HepG2 (cell line): ENCODE data around the gene GATAD2B. TPM values are rescaled to one million over a fixed set of nuclear protein-coding genes. Genes with fewer than 3 reads are reported as not detected.

Experiments used
- FLYWCH1 ChIP-seq: sonication (generic); formaldehyde crosslinking; IDR thresholded peaks from 2 replicates; pipeline ENCODE4 v1.8.1; 2023; ENCODE audit warnings: mild to moderate bottlenecking, missing genetic modification reagents
- FOSL1 ChIP-seq: sonication (generic); formaldehyde crosslinking; IDR thresholded peaks from 2 replicates; pipeline ENCODE4 v1.9.0; 2021; ENCODE audit warnings: missing genetic modification reagents, borderline replicate concordance
- FOXP1 ChIP-seq, 2 experiments: fragments of 450-650 bp in 1 of 2; IDR thresholded peaks; 2 replicates each; pipeline ENCODE4 v1.6.1; 2017 to 2018; ENCODE audit warnings: antibody characterized with exemption in 1 of 2
- HDAC6 ChIP-seq: fragments of 200-600 bp; sonication (generic); IDR thresholded peaks from 2 replicates; pipeline ENCODE4 v1.7.0; 2017; ENCODE audit warnings: mild to moderate bottlenecking, antibody characterized with exemption, low read length, low read depth
- JARID2 ChIP-seq: sonication (generic); formaldehyde crosslinking; IDR thresholded peaks from 2 replicates; pipeline ENCODE4 v1.8.1; 2023; ENCODE audit warnings: missing genetic modification reagents, inconsistent platforms; ENCODE audit not compliant: insufficient replicate concordance
- NBN ChIP-seq: fragments of 450-650 bp; conservative IDR thresholded peaks from 2 replicates; pipeline ENCODE4 v1.6.1; 2017
- NR2C2 ChIP-seq: sonication (generic); formaldehyde crosslinking; IDR thresholded peaks from 2 replicates; pipeline ENCODE4 v1.4.0; 2020; ENCODE audit warnings: missing genetic modification reagents, mild to moderate bottlenecking, moderate library complexity, borderline replicate concordance
- PAX8 ChIP-seq: sonication (generic); formaldehyde crosslinking; IDR thresholded peaks from 2 replicates; pipeline ENCODE4 v1.8.0; 2022; ENCODE audit warnings: mild to moderate bottlenecking, missing genetic modification reagents, borderline replicate concordance
- POLR2A ChIP-seq, 2 experiments: IDR thresholded peaks; 2 replicates each; pipeline ENCODE4 v1.6.1; 2011; ENCODE audit warnings: low read depth in 2 of 2, low read length in 2 of 2, mild to moderate bottlenecking in 1 of 2, moderate library complexity in 1 of 2; ENCODE audit not compliant: insufficient read depth in 1 of 2
- POLR2G ChIP-seq: fragments of 200-400 bp; formaldehyde crosslinking; IDR thresholded peaks from 2 replicates; pipeline ENCODE4 v1.6.1; 2018; ENCODE audit warnings: mild to moderate bottlenecking, low read depth, low read length, moderate library complexity
- RFX1 ChIP-seq: fragments of 450-650 bp; IDR thresholded peaks from 2 replicates; pipeline ENCODE4 v1.6.1; 2017
- TBL1XR1 ChIP-seq: fragments of 150-350 bp; IDR thresholded peaks from 2 replicates; pipeline ENCODE4 v1.6.1; 2014; ENCODE audit warnings: borderline replicate concordance, low read length; ENCODE audit not compliant: partially characterized antibody
- TSC22D2 ChIP-seq: sonication (generic); formaldehyde crosslinking; IDR thresholded peaks from 2 replicates; pipeline ENCODE4 v1.5.1; 2020; ENCODE audit warnings: missing genetic modification reagents, mild to moderate bottlenecking, borderline replicate concordance
- ZBTB34 ChIP-seq: sonication (generic); formaldehyde crosslinking; IDR thresholded peaks from 2 replicates; pipeline ENCODE4 v1.8.0; 2022; ENCODE audit warnings: mild to moderate bottlenecking, missing genetic modification reagents
- ZFP90 ChIP-seq: sonication (generic); formaldehyde crosslinking; IDR thresholded peaks from 2 replicates; pipeline ENCODE4 v1.8.0; 2022; ENCODE audit warnings: missing genetic modification reagents, mild to moderate bottlenecking, inconsistent platforms, borderline replicate concordance
- ZFP91 ChIP-seq: sonication (generic); formaldehyde crosslinking; IDR thresholded peaks from 2 replicates; pipeline ENCODE4 v1.9.0; 2022; ENCODE audit warnings: missing genetic modification reagents, mild to moderate bottlenecking, borderline replicate concordance
- ZNF512 ChIP-seq: sonication (generic); formaldehyde crosslinking; IDR thresholded peaks from 2 replicates; pipeline ENCODE4 v1.4.0; 2020; ENCODE audit warnings: mild to moderate bottlenecking, missing genetic modification reagents
- ZNF576 ChIP-seq: sonication (generic); formaldehyde crosslinking; IDR thresholded peaks from 2 replicates; pipeline ENCODE4 v1.4.0; 2020; ENCODE audit warnings: mild to moderate bottlenecking, missing genetic modification reagents
- ZNF577 ChIP-seq: sonication (generic); formaldehyde crosslinking; IDR thresholded peaks from 2 replicates; pipeline ENCODE4 v1.4.0; 2020; ENCODE audit warnings: mild to moderate bottlenecking, low read depth, missing genetic modification reagents, borderline replicate concordance
- ZNF777 ChIP-seq: sonication (generic); formaldehyde crosslinking; IDR thresholded peaks from 2 replicates; pipeline ENCODE4 v1.4.0; 2020; ENCODE audit warnings: missing genetic modification reagents
- ZNF800 ChIP-seq: sonication (generic); formaldehyde crosslinking; IDR thresholded peaks from 2 replicates; pipeline ENCODE4 v1.4.0; 2020; ENCODE audit warnings: missing genetic modification reagents
- ZSCAN21 ChIP-seq: sonication (generic); formaldehyde crosslinking; IDR thresholded peaks from 2 replicates; pipeline ENCODE4 v1.8.0; 2022; ENCODE audit warnings: mild to moderate bottlenecking, missing genetic modification reagents, moderate library complexity, borderline replicate concordance
- polyA plus RNA-seq, 8 experiments: library from polyadenylated mRNA; depleted of rRNA in 3 of 8; stranded (reverse) in 7 of 8; unstranded in 1 of 8; fragments of >200 nt; fragmentation: Illumina TruSeq in 4 of 8; extraction: Trizol in 4 of 8; gene quantifications; 2 replicates each; pipeline versions ENCODE4 v1.2.1 to v1.2.3, GENCODE V29; 2011 to 2016; ENCODE audit warnings: low read depth in 4 of 8, missing spikeins in 1 of 8, mixed read lengths in 1 of 8; ENCODE audit not compliant: insufficient read depth in 1 of 8
- total RNA-seq, 5 experiments: library from RNA; depleted of rRNA; stranded (reverse); fragments of >200 nt; fragmentation: Illumina TruSeq; extraction: Trizol; gene quantifications; 2 replicates each; pipeline ENCODE4 v1.2.3, GENCODE V29; 2016; ENCODE audit warnings: low read depth in 1 of 5

The GATAD2B gene
- total and polyA plus RNA-seq, 2 of the 13 experiments (the other 11 are each of a cell fraction or from before 2014, with no cell fraction given): 3.2 to 5.2 TPM

GRCh38 chr1:153967107-153967999 lies 44.6 kb upstream of the GATAD2B start, which contains the start of gene CREB3L4 (continued):
- TF ChIP-seq ZNF512 (CRISPR knock-in tag) (0 out of 2 replicates have a peak, but pooled peaks have one; percentile 58), FOSL1 (CRISPR knock-in tag) (no peak), HDAC6 (no peak), ZNF800 (CRISPR knock-in tag) (peak; percentile 75; the same call in 1 of the 2 replicates), NBN (no peak), FOXP1 (IDR thresholded peaks at IDR 0.05) (no peak), FOXP1 (CRISPR knock-in tag; IDR thresholded peaks at IDR 0.05) (peak; percentile 14; the same call in 1 of the 2 replicates), JARID2 (CRISPR knock-in tag) (no peak), ZSCAN21 (CRISPR knock-in tag) (no peak), ZNF577 (CRISPR knock-in tag) (no peak), TBL1XR1 (no peak), POLR2G (peak; percentile 95), NR2C2 (CRISPR knock-in tag) (peak; percentile 78), ZNF576 (CRISPR knock-in tag) (no peak), FLYWCH1 (CRISPR knock-in tag) (no peak), POLR2A (IDR thresholded peaks at IDR 0.05; ENCODE audit: insufficient read depth in 1 of 2, low read depth in 2 of 2, low read length in 2 of 2) (peak; percentile 93 to 96), RFX1 (no peak), TSC22D2 (peak; percentile 68; the same call in 1 of the 2 replicates), ZNF777 (CRISPR knock-in tag) (no peak), ZFP91 (peak; percentile 90), PAX8 (0 out of 2 replicates have a peak, but pooled peaks have one; percentile 53), ZBTB34 (peak; percentile 68; the same call in 1 of the 2 replicates), ZFP90 (peak; percentile 87)
